Skin epidermis (tissue), 12 donors: ENCODE results near the gene CPSF2.

Experiments
- H3K27ac ChIP-seq, 21 experiments: fragments of 200-600 bp; sonication (generic) in 11 of 21; one replicate each; pipeline ENCODE4 v1.5.0; 2020; ENCODE audit warnings: mild to moderate bottlenecking in 3 of 21, inconsistent platforms in 2 of 21, moderate library complexity in 2 of 21
- H3K4me3 ChIP-seq, 7 experiments: fragments of 200-600 bp; sonication (generic) in 2 of 7; one replicate each; pipeline ENCODE4 v1.5.0; 2020; ENCODE audit warnings: inconsistent platforms in 2 of 7, mild to moderate bottlenecking in 2 of 7, moderate library complexity in 1 of 7

The CPSF2 gene

DNA sequence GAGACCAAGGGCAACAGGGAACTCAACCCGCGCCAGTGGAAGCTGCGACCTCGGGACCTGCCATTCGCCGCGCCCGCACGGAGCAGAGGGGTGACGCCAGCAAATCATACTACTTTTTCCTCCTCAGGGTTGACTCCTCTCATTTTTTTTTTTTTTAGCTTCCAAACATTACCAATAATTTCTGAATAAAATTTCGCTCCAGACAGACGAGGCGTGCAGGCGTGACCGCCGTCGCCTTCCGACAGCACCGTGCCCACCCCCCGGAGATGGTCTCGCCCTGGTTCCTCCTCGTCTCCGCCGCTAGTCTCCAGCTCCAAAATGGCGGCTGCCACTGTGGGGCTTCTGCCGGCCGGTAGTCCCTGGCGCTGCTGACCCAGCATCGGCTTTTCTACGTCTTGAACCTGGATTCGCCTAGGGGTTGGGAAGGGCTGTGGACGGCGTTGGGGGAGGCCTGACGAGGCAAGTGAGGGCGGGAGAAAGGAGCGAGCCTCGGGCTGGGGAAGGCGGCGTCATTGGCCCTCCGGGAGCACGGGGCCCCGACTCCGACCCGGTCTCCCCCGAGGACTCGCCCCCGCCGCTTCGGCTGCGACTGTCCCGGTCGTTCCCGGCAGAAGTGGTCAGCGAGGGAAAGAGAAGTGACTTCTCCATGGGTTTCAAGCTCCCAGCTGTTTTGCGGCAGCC, at the start of gene CPSF2, which contains the start of gene NDUFB1:
CPSF2 (plus strand) TSS at position 300 of the 681 bp plus-strand sequence. CDS start 9,016 bp downstream, outside the sequence.
NDUFB1 (minus strand) TSS at position 37 of the 681 bp plus-strand sequence. CDS start 4,069 bp downstream, outside the sequence.
- peak within 1 kb of the TSS; percentile 86 to 99 (median 96) for H3K27ac ChIP-seq

DNA sequence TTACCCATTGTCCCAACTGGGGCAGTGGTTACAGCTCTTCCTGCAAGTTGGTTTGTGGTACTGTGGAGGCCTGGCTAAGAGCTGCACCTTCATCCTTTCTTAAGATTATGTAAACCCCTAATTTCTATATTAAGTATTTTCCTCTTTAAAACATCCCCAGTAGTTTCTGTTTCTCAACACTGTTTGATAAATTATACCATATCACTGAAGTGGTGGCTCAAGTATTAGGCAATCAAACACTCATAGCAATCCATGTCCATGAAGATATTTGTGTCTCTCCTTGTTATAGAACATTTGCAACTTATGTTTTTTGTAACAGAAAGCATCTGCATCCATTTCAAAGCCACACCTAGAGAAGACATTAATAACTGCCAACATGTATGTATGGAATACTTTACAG, 47.2 kb upstream of the CPSF2 start:
- H3K27ac ChIP-seq: no peak overlapping the region
- no peak overlapping the region for H3K4me3 ChIP-seq

More for the DNA sequence above, at the start of gene CPSF2, which contains the start of gene NDUFB1:
- peak within 1 kb of the TSS; percentile 68 to 96 (median 82) for H3K4me3 ChIP-seq

- no peak overlapping the region for H3K27ac ChIP-seq
Observed at GRCh38 chr14:92088494-92088893, 33.3 kb upstream of the CPSF2 start.

GRCh38 chr14:92093320-92093719, 28.4 kb upstream of the CPSF2 start:
- H3K4me3 ChIP-seq: no peak overlapping the region
- no peak overlapping the region for H3K27ac ChIP-seq

More at GRCh38 chr14:92088494-92088893, 33.3 kb upstream of the CPSF2 start:
- H3K4me3 ChIP-seq: no peak overlapping the region

GRCh38 chr14:92099802-92100201, 22.0 kb upstream of the CPSF2 start:
- H3K27ac ChIP-seq: no peak overlapping the region
- no peak overlapping the region for H3K4me3 ChIP-seq

DNA sequence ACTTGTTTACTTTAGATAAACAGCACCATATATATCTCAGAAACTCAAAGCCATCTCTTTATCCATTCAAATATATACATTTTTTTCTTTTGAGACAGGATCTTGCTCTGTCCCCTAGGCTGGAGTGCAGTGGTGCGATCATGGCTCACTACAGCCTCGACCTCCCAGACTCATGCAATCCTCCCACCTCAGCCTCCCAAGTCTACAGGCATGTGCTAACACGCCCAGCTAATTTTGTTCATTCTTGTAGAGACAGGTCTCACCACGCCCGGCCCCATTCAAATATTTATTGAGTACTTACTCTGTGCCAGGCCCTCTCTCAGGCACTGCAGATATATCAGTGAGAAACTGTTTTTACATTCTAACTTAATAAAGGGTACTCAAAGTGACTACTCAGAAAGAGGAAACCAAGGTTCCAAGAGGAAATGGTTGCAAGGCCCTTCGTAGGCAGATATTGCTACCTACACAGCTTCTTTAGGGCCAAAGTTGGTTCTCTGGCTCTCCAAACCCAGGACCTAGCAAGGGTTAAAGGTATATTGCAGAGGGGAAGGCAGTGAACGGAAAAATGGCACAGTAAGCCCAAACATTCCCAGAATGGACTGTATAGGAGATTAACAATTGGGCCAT, 18.3 kb upstream of the CPSF2 start:
- H3K27ac ChIP-seq: no peak overlapping the region
- H3K4me3 ChIP-seq: no peak overlapping the region

DNA sequence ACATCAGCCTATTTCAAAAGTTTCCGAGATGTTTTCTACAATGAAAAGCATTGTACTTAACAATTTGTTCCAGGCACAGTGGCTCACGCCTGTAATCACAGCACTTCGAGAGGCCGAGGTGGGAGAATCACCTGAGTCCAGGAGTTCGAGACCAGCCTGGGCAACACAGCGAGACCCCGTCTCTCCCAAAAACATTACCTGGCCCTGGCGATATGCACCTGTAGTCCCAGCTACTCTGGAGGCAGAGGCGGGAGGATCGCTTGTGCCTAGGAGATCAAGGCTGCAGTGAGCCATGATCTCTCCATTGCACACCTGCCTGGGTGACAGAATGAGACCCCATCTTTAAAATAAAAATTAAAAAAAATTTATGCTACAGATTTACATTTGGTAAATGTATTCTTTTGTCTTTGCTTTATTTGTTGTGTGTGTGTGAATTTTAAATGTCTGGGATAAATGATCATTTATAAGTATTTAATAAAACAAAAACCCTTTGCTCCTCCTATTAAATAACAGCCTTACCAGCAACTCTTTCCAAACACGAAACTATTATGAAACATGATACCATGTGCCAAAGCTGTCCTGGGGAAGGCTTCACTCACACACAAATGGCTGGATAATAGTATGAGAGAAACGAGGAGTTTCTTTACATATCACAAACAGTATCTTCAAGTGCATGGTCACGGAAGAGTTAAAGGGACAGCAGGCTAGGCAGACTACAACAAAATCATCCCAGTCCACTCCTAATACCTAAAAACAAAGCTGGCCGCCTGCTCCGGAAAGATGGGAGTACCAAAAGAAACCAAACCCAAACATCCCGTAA, 16.5 kb upstream of the CPSF2 start:
- peak overlapping the region; percentile 66 to 99 (median 96) for H3K27ac ChIP-seq
- peak overlapping the region; percentile 67 to 99 (median 95) for H3K4me3 ChIP-seq

GRCh38 chr14:92105893-92106142, 16.0 kb upstream of the CPSF2 start:
- H3K27ac ChIP-seq: peak overlapping the region; percentile 66 to 99 (median 96)

GRCh38 chr14:92106143-92106926, 15.4 kb upstream of the CPSF2 start, which contains the start of gene ATXN3:
Gene ATXN3 (minus strand): TSS chr14:92106582. CDS start chr14:92106552, 30 bp downstream.
- Histone ChIP-seq H3K4me3 (peak within 1 kb of the TSS; percentile 67 to 99 (median 95)), H3K27ac (peak within 1 kb of the TSS; percentile 66 to 99 (median 96))

More at GRCh38 chr14:92105893-92106142, 16.0 kb upstream of the CPSF2 start:
- H3K4me3 ChIP-seq: peak overlapping the region; percentile 67 to 99 (median 95)

DNA sequence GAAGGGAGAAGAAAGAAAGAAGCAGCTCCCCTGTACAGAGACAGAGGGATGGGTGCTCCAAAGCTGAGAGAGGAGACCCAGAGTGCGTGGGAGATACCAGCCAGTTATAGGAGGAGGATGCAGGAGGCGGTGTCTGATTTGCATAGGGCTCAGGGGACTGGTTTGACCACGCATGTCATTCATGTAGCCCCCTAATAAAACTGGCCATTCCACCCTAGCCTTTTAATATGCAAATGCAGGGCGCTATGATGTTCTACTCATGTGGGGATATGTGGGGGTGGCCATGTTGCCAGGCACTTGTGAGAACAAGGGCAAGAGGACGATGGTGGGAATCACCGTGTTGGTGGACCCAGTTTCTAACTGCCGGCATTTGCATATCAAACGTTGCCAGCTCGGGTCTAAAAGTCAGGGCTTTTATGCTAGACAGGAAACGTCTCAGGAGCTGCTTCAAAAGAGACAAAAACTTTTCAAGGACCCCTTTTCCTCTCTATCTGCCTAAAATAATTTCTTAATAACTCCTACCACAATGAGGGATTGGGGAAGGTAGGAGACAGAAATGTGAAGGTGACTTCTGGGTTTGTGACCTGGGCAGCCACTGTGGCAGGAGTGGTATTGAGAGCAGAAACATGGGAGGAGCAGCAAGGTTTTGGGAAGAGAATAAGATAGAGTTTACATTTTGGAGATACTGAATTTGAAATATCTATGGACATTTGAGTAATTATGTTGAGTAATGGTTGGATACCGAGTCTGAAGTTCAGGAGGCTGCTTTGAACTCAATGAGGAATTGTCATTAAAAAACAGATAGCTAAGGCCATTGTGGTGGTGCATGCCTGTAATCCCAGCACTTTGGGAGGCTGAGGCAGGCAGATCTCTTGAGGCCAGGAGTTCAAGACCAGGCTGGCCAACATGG, 13.2 kb upstream of the CPSF2 start:
- Histone ChIP-seq H3K27ac (no peak overlapping the region), H3K4me3 (no peak overlapping the region)

- H3K4me3 ChIP-seq: no peak overlapping the region
- no peak overlapping the region for H3K27ac ChIP-seq
Observed at GRCh38 chr14:92109490-92109889, 12.3 kb upstream of the CPSF2 start.

DNA sequence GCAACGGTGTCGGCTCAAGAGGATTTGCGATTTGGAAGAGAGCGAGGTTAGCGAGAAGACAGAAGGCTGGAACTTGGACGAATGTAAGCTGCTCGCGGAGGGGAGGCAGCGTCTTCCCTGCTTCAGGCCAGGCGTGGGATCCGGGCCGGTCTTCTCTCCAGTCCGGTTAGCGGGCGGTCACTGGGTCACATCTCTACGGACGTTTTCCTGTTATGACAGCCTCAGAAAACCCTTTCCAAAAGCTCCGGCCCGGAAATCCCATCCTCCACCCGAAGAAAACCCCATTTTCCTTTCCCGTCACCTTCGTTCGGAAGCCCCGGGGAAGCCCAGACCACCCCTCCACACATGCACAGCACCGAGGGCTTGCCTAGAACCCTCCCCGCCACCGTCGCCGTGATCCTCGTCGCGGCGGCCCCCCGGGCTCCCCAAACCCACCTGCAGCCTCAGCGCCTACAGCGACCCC, 531 bp upstream of the CPSF2 start:
- Histone ChIP-seq H3K27ac (peak overlapping the region; percentile 86 to 99 (median 96)), H3K4me3 (peak overlapping the region; percentile 68 to 96 (median 82))

GRCh38 chr14:92122351-92122677, 545 bp downstream of the CPSF2 start:
- Histone ChIP-seq H3K27ac (peak overlapping the region; percentile 86 to 99 (median 96)), H3K4me3 (peak overlapping the region; percentile 68 to 96 (median 82))

GRCh38 chr14:92122761-92123160, 992 bp downstream of the CPSF2 start:
- Histone ChIP-seq H3K27ac (peak overlapping the region in 20 of 21 experiments; percentile 86 to 99 (median 96)), H3K4me3 (peak overlapping the region; percentile 68 to 96 (median 82))

DNA sequence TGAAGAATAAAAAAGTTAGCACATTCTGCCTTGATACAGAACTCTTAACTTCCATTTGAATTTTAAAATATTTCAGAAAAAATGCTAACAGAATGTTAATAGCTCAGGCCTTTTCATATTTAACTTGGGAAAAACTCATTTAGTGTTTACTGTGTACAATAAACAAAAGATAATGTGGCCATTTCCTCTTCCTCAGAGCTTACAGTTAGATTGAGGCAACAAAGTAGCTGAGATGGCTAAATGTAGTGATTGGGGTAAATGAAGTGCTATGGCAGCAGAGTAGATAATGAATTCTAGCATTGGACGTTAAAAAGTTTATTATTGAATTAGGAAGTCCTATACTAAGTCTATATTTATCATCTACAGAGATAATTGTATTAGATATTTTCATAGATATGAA, 12.7 kb downstream of the CPSF2 start:
- Histone ChIP-seq H3K4me3 (no peak overlapping the region), H3K27ac (no peak overlapping the region)

DNA sequence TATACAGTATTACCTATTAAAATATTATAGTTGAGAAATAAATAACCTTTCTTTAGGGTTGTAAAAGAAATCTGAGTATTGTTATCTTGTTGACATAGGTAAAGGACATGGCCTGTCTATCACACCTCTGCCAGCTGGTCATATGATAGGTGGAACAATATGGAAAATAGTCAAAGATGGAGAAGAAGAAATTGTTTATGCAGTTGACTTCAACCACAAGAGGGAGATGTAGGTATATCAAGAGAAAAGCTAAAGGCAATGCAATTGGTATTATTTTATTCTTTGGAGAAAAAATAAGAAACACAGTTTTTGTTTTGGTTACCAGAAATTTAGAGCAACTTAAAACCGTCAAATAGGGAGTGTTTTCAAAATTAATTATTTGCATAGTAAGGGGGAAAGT, 13.5 kb downstream of the CPSF2 start:
- Histone ChIP-seq H3K27ac (no peak overlapping the region), H3K4me3 (no peak overlapping the region)

- no peak overlapping the region for H3K27ac ChIP-seq
- H3K4me3 ChIP-seq: no peak overlapping the region
Observed at GRCh38 chr14:92143309-92143708, 21.5 kb downstream of the CPSF2 start.

DNA sequence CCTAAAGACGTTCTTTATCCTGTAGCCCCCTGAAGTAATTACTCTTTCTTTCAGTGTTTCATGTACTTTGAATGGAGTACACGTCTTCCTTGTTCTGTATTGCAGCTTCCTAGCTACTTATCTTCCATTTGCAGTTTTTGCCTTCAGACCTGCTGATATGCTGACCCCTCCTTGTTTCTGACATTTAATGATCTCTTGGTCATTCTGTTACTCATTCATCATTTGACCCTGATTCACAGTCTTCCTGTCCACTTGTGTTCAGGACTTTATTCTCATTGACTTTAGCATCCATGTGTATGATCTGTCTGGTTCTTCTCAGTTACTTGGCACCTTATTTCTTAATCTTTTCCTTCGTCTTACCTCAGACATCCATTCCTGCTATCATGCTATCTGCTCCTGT, 22.2 kb downstream of the CPSF2 start:
- Histone ChIP-seq H3K27ac (no peak overlapping the region), H3K4me3 (no peak overlapping the region)
